SK-N-SH (cell line): ENCODE measurements around the gene NDUFAF8. TPM values are rescaled to one million over a fixed set of nuclear protein-coding genes. Genes with fewer than 3 reads are reported as not detected.

Source experiments
- CTCF ChIA-PET: fragments of 300-600, 350-600 bp; formaldehyde crosslinking; extraction: SDS; loops from one replicate; lab custom pipeline; 2021; lab: Yijun Ruan, JAX
- POLR2A ChIA-PET: fragments of 350-600 bp; sonication (Branson Sonifier 250); formaldehyde crosslinking; extraction: SDS; loops from one replicate; lab custom pipeline; 2020; ENCODE audit warnings: antibody characterized with exemption, inconsistent platforms; lab: Yijun Ruan, JAX
- DNase-seq: peaks from one replicate; pipeline ENCODE4 v3.0.0; 2012
- H2AFZ ChIP-seq: fragments of 200-600 bp; sonication (generic); 2 replicates; pipeline ENCODE4 v1.8.1; 2016; ENCODE audit warnings: antibody characterized with exemption, mild to moderate bottlenecking, low read depth
- H3F3A ChIP-seq: fragments of 200-600 bp; sonication (generic); replicated peaks from 2 replicates; pipeline ENCODE3; 2016; ENCODE audit warnings: antibody characterized with exemption, mild to moderate bottlenecking; ENCODE audit not compliant: insufficient read depth
- H3K27ac ChIP-seq, 2 experiments: fragments of 200-500 bp in 1 of 2; fragments of 200-600 bp in 1 of 2; sonication (Bioruptor generic) in 1 of 2; sonication (generic), shearing (Covaris generic) in 1 of 2; 2 replicates each; pipeline versions ENCODE4 v1.5.1 to v1.6.1; 2014 to 2016; ENCODE audit warnings: low read depth in 2 of 2, inconsistent platforms in 1 of 2, low read length in 1 of 2, mild to moderate bottlenecking in 1 of 2, mixed read lengths in 1 of 2
- H3K27me3 ChIP-seq: fragments of 200-600 bp; sonication (generic), shearing (Covaris generic); 2 replicates; pipeline ENCODE4 v1.6.1; 2016; ENCODE audit warnings: mixed run types; ENCODE audit not compliant: insufficient read depth
- H3K36me3 ChIP-seq, 2 experiments: fragments of 200-500 bp in 1 of 2; fragments of 200-600 bp in 1 of 2; sonication (Bioruptor generic) in 1 of 2; sonication (generic) in 1 of 2; replicated peaks in 1 of 2; 2 replicates each; pipeline versions ENCODE3 to v1.5.1; 2014 to 2016; ENCODE audit warnings: low read length in 1 of 2, mild to moderate bottlenecking in 1 of 2; ENCODE audit not compliant: insufficient read depth in 2 of 2, control insufficient read depth in 1 of 2
- H3K4me1 ChIP-seq, 2 experiments: fragments of 200-500 bp in 1 of 2; fragments of 200-600 bp in 1 of 2; sonication (Bioruptor generic) in 1 of 2; sonication (generic), shearing (Covaris generic) in 1 of 2; 2 replicates each; pipeline versions ENCODE4 v1.5.1 to v1.6.1; 2014 to 2016; ENCODE audit warnings: low read depth in 1 of 2, low read length in 1 of 2, mixed run types in 1 of 2; ENCODE audit not compliant: insufficient read depth in 2 of 2, control insufficient read depth in 1 of 2
- H3K4me2 ChIP-seq: fragments of 200-600 bp; sonication (generic), shearing (Covaris generic); 2 replicates; pipeline ENCODE4 v1.6.1; 2017; ENCODE audit warnings: mixed run types
- H3K4me3 ChIP-seq, 2 experiments: fragments of 200-500 bp in 1 of 2; fragments of 200-600 bp in 1 of 2; sonication (Bioruptor generic) in 1 of 2; sonication (generic), shearing (Covaris generic) in 1 of 2; 2 replicates each; pipeline versions ENCODE4 v1.5.1 to v1.8.1; 2014 to 2016; ENCODE audit warnings: low read depth in 2 of 2, inconsistent platforms in 1 of 2, low read length in 1 of 2, mild to moderate bottlenecking in 1 of 2, mixed read lengths in 1 of 2, moderate library complexity in 1 of 2
- H3K79me2 ChIP-seq: fragments of 200-600 bp; sonication (generic); 2 replicates; pipeline ENCODE4 v1.8.1; 2017; ENCODE audit warnings: mild to moderate bottlenecking; ENCODE audit not compliant: insufficient read depth
- H3K9ac ChIP-seq: fragments of 200-600 bp; sonication (generic); 2 replicates; pipeline ENCODE4 v1.6.1; 2017; ENCODE audit warnings: mixed run types
- H3K9me2 ChIP-seq: fragments of 200-600 bp; sonication (generic); 2 replicates; pipeline ENCODE4 v1.6.1; 2017; ENCODE audit warnings: mixed run types
- H3K9me3 ChIP-seq: fragments of 200-600 bp; sonication (generic); 2 replicates; pipeline ENCODE4 v1.6.1; 2017; ENCODE audit warnings: mixed run types, mild to moderate bottlenecking, moderate library complexity
- H4K20me1 ChIP-seq: fragments of 200-600 bp; sonication (generic); 2 replicates; pipeline ENCODE4 v1.6.1; 2017; ENCODE audit warnings: mild to moderate bottlenecking, mixed run types; ENCODE audit not compliant: insufficient read depth
- CHD2 ChIP-seq: fragments of 150-350 bp; IDR thresholded peaks from 2 replicates; pipeline ENCODE4 v1.6.1; 2018; ENCODE audit warnings: low read length; ENCODE audit not compliant: partially characterized antibody
- ELF1 ChIP-seq: IDR thresholded peaks from 2 replicates; pipeline ENCODE4 v1.4.0; 2012
- EP300 ChIP-seq, 2 experiments: IDR thresholded peaks; 2 replicates each; pipeline versions ENCODE4 v1.4.0 to v1.6.1; 2012; ENCODE audit warnings: borderline replicate concordance in 1 of 2, low read depth in 1 of 2, low read length in 1 of 2
- EZH2phosphoT487 ChIP-seq: fragments of 200-600 bp; sonication (generic); IDR thresholded peaks from 2 replicates; pipeline ENCODE4 v1.6.1; 2017; ENCODE audit warnings: low read depth, mixed run types, mild to moderate bottlenecking, antibody characterized with exemption, moderate library complexity, borderline replicate concordance
- FOSL2 ChIP-seq: IDR thresholded peaks from 2 replicates; pipeline ENCODE4 v1.4.0; 2012; ENCODE audit warnings: low read depth, mild to moderate bottlenecking, moderate library complexity, borderline replicate concordance
- FOXJ3 ChIP-seq: sonication (generic); formaldehyde crosslinking; IDR thresholded peaks from 2 replicates; pipeline ENCODE4 v1.5.1; 2020; ENCODE audit warnings: mild to moderate bottlenecking, missing genetic modification reagents
- GABPA ChIP-seq: IDR thresholded peaks from 2 replicates; pipeline ENCODE4 v1.4.0; 2012; ENCODE audit warnings: low read depth, mild to moderate bottlenecking
- MEF2A ChIP-seq: IDR thresholded peaks from 2 replicates; pipeline ENCODE4 v1.4.0; 2012; ENCODE audit warnings: low read depth, borderline replicate concordance
- NFIC ChIP-seq: IDR thresholded peaks from 2 replicates; pipeline ENCODE4 v1.4.0; 2012; ENCODE audit warnings: borderline replicate concordance
- POLR2AphosphoS5 ChIP-seq: IDR thresholded peaks from 2 replicates; pipeline ENCODE4 v1.6.1; 2012; ENCODE audit warnings: low read depth, low read length
- RFX5 ChIP-seq: IDR thresholded peaks from 2 replicates; pipeline ENCODE4 v1.6.1; 2012; ENCODE audit warnings: mild to moderate bottlenecking, improper control_type of control experiment, low read length
- SMC3 ChIP-seq: IDR thresholded peaks from 2 replicates; pipeline ENCODE4 v1.6.1; 2012; ENCODE audit warnings: low read depth, low read length, improper control_type of control experiment
- TAF1 ChIP-seq: IDR thresholded peaks from 2 replicates; pipeline ENCODE4 v1.6.1; 2012; ENCODE audit warnings: low read depth, mild to moderate bottlenecking, low read length, moderate library complexity, borderline replicate concordance
- TCF12 ChIP-seq: IDR thresholded peaks from 2 replicates; pipeline ENCODE4 v1.4.0; 2012
- TEAD4 ChIP-seq: IDR thresholded peaks from 2 replicates; pipeline ENCODE4 v1.4.0; 2012; ENCODE audit warnings: mild to moderate bottlenecking, borderline replicate concordance; ENCODE audit not compliant: insufficient read depth
- WGBS: methylation state at CpG from one replicate; pipeline ENCODE4 v1.1.6; 2017; ENCODE audit warnings: low lambda C conversion rate; 5-methylcytosine and 5-hydroxymethylcytosine counted together
- polyA plus RNA-seq, 3 experiments: library from polyadenylated mRNA; depleted of rRNA; stranded (reverse); fragments of >200 nt; gene quantifications; 2 replicates each; pipeline ENCODE4 v1.2.3, GENCODE V29; 2012
- TF ChIP-seq, protein P1 (sequence below): IDR thresholded peaks from 2 replicates; pipeline ENCODE4 v1.4.0; 2012; ENCODE audit warnings: low read depth, borderline replicate concordance
- TF ChIP-seq, protein P2 (sequence below): IDR thresholded peaks from 2 replicates; pipeline ENCODE4; 2012
- TF ChIP-seq, protein P3 (sequence below): IDR thresholded peaks from 2 replicates; pipeline ENCODE4 v1.6.1; 2012; ENCODE audit warnings: mild to moderate bottlenecking, low read depth, low read length, moderate library complexity

The NDUFAF8 gene
- polyA plus RNA-seq, 1 of the 3 experiments (the other 2 are of a cell fraction) = 229 TPM

DNA sequence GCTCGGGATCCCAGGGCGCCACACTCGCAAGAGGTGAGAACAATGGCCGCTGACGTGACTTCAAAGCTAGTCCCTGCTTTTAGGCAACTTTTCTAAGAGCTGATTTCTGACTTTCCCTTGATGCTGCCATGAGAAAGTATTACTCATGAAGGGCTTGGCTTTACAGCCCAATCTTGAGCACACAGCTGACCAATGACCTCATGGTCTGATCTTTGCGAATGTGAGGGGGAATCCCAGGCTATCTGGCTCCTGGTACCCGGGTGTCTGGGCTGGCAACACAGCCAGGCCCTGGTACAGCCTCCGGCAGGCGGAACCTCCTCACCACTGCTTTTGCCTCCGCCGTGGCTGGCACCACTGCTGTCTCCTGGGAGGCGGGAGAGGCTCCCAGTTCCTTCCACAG, 17.5 kb downstream of the NDUFAF8 start:
- CTCF ChIA-PET = interaction anchor here (0.8 to 11.3 kb wide), 12 partner anchors 13 to 1155 kb away, joined by 3 to 140 read pairs (median 4); partner anchors contain the start of genes FAAP100 and GAA

DNA sequence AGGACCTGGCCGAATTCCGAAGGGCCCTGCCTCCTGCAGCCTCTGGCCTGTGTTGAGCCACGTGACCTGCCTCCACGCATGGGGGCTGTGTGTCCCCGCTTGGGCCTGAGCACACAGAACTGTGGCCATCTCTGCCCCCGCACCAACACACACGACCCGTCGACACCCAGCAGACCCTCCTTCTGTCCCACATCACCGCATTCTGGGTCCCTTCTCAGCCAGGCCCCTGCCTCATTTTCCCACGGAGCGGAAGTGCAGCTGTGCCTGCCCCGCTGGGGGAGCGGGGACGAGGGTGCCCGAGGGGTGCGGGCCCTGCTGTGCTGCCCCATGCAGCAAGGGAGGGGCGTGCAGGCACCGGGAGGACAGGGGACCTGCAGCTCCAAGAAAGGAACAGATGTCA, 18.4 kb downstream of the NDUFAF8 start:
- no peaks in the 10 kb centered on the region for H3K9me3 ChIP-seq
- peaks cover 25 to 56% of the 10 kb centered on the region in 2 experiments for H3K36me3 ChIP-seq
- ChIA-PET POLR2A (interaction anchor here (1.2 kb wide), 1 partner anchor 64 kb away, joined by 3 read pairs; no protein-coding TSS in a partner anchor), CTCF (interaction anchor here (0.6 to 11.3 kb wide), 25 partner anchors 9 to 890 kb away, joined by 3 to 140 read pairs (median 5); partner anchors contain the start of gene FAAP100)
- H3K4me1 ChIP-seq = peaks cover 0 to 21% of the 10 kb centered on the region in 2 experiments; a peak in 1 of 4 replicates
- no peak overlapping the region for H3K9ac ChIP-seq
- peaks cover 13% of the 10 kb centered on the region; the same call in 1 of the 2 replicates for H3K79me2 ChIP-seq
- WGBS = 96% methylated on average over 19 of the region's 19 CpGs
- H3K4me3 ChIP-seq = no peak overlapping the region
- no peaks in the 10 kb centered on the region for H3K9me2 ChIP-seq
- peaks cover 16% of the 10 kb centered on the region for H4K20me1 ChIP-seq
- H3K4me2 ChIP-seq = no peak overlapping the region
- no peak overlapping the region for H2AFZ ChIP-seq
- H3K27me3 ChIP-seq = no peaks in the 10 kb centered on the region
- DNase-seq = no peak
- TF ChIP-seq POLR2AphosphoS5 (no peak), EZH2phosphoT487 (no peak), RFX5 (no peak), TCF12 (no peak), MEF2A (no peak), FOSL2 (no peak), TEAD4 (no peak), FOXJ3 (no peak), GABPA (no peak), SMC3 (no peak)
- TF ChIP-seq, protein P1, sequence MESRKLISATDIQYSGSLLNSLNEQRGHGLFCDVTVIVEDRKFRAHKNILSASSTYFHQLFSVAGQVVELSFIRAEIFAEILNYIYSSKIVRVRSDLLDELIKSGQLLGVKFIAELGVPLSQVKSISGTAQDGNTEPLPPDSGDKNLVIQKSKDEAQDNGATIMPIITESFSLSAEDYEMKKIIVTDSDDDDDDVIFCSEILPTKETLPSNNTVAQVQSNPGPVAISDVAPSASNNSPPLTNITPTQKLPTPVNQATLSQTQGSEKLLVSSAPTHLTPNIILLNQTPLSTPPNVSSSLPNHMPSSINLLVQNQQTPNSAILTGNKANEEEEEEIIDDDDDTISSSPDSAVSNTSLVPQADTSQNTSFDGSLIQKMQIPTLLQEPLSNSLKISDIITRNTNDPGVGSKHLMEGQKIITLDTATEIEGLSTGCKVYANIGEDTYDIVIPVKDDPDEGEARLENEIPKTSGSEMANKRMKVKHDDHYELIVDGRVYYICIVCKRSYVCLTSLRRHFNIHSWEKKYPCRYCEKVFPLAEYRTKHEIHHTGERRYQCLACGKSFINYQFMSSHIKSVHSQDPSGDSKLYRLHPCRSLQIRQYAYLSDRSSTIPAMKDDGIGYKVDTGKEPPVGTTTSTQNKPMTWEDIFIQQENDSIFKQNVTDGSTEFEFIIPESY = no peak
- TF ChIP-seq, protein P2, sequence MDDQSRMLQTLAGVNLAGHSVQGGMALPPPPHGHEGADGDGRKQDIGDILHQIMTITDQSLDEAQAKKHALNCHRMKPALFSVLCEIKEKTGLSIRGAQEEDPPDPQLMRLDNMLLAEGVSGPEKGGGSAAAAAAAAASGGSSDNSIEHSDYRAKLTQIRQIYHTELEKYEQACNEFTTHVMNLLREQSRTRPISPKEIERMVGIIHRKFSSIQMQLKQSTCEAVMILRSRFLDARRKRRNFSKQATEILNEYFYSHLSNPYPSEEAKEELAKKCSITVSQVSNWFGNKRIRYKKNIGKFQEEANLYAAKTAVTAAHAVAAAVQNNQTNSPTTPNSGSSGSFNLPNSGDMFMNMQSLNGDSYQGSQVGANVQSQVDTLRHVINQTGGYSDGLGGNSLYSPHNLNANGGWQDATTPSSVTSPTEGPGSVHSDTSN = no peak
- TF ChIP-seq, protein P3, sequence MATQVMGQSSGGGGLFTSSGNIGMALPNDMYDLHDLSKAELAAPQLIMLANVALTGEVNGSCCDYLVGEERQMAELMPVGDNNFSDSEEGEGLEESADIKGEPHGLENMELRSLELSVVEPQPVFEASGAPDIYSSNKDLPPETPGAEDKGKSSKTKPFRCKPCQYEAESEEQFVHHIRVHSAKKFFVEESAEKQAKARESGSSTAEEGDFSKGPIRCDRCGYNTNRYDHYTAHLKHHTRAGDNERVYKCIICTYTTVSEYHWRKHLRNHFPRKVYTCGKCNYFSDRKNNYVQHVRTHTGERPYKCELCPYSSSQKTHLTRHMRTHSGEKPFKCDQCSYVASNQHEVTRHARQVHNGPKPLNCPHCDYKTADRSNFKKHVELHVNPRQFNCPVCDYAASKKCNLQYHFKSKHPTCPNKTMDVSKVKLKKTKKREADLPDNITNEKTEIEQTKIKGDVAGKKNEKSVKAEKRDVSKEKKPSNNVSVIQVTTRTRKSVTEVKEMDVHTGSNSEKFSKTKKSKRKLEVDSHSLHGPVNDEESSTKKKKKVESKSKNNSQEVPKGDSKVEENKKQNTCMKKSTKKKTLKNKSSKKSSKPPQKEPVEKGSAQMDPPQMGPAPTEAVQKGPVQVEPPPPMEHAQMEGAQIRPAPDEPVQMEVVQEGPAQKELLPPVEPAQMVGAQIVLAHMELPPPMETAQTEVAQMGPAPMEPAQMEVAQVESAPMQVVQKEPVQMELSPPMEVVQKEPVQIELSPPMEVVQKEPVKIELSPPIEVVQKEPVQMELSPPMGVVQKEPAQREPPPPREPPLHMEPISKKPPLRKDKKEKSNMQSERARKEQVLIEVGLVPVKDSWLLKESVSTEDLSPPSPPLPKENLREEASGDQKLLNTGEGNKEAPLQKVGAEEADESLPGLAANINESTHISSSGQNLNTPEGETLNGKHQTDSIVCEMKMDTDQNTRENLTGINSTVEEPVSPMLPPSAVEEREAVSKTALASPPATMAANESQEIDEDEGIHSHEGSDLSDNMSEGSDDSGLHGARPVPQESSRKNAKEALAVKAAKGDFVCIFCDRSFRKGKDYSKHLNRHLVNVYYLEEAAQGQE = no peak
- no peak overlapping the region; a peak in 1 of 4 replicates for H3K27ac ChIP-seq
- no peaks in the 10 kb centered on the region for H3F3A ChIP-seq

More for the DNA sequence above, 17.5 kb downstream of the NDUFAF8 start:
- 78% methylated on average over 10 of the region's 12 CpGs for WGBS
- Histone ChIP-seq H3K9ac (no peak overlapping the region), H3K4me3 (no peak overlapping the region), H3F3A (no peaks in the 10 kb centered on the region), H3K27ac (0 out of 4 replicates have a peak overlapping the region, but pooled peaks of 1 of the 2 experiments have one; percentile 7), H3K27me3 (no peaks in the 10 kb centered on the region), H4K20me1 (peaks cover 16% of the 10 kb centered on the region), H3K4me1 (peaks cover 0 to 30% of the 10 kb centered on the region in 2 experiments; a peak in 1 of 4 replicates), H3K4me2 (no peak overlapping the region), H3K9me2 (no peaks in the 10 kb centered on the region), H3K36me3 (peaks cover 25 to 56% of the 10 kb centered on the region in 2 experiments), H3K79me2 (peaks cover 13% of the 10 kb centered on the region; the same call in 1 of the 2 replicates), H2AFZ (no peak overlapping the region), H3K9me3 (no peaks in the 10 kb centered on the region)
- no peak for DNase-seq
- TF ChIP-seq EP300 (IDR thresholded peaks at IDR 0.05; ENCODE audit: borderline replicate concordance in 1 of 2, low read depth in 1 of 2, low read length in 1 of 2) (no peak), NFIC (no peak), TAF1 (no peak), SMC3 (no peak), CHD2 (no peak), ELF1 (no peak)
- POLR2A ChIA-PET = no interaction called here
